PC-9 (cell line): ENCODE data around the gene SPACA5. TPM values are rescaled to one million over a fixed set of nuclear protein-coding genes. Genes with fewer than 3 reads are reported as not detected.

ENCODE experiments used
- BruUV-seq: library from RNA; stranded (reverse); fragments of 400-500 nt; replicated peaks from 2 replicates; lab custom pipeline; 2021; lab: Mats Ljungman, UMichigan
- CTCF ChIA-PET: fragments of 300-600 bp; sonication (Branson Sonifier 250); formaldehyde crosslinking; loops from one replicate; lab custom pipeline; 2022; ENCODE audit warnings: antibody characterized with exemption; lab: Charles Lee
- POLR2A ChIA-PET: fragments of 300-600 bp; sonication (Branson Sonifier 250); formaldehyde crosslinking; loops from one replicate; lab custom pipeline; 2022; ENCODE audit warnings: antibody characterized with exemption; ENCODE audit not compliant: unreplicated experiment; lab: Charles Lee
- DNase-seq, 2 experiments: peaks; one replicate each; pipeline versions ENCODE4 v3.0.0 to v3.0.0-alpha.2; 2015 to 2022; ENCODE audit warnings: mixed read lengths in 1 of 2
- H2AFZ ChIP-seq: fragments of 200-600 bp; sonication (generic); 2 replicates; pipeline ENCODE4 v1.8.1; 2017; ENCODE audit warnings: antibody characterized with exemption
- H3F3A ChIP-seq: fragments of 200-600 bp; sonication (generic); 2 replicates; pipeline ENCODE4 v1.8.1; 2017; ENCODE audit warnings: antibody characterized with exemption, mild to moderate bottlenecking, low read depth; ENCODE audit not compliant: insufficient read depth
- H3K27ac ChIP-seq: fragments of 200-600 bp; sonication (generic); 2 replicates; pipeline ENCODE4 v1.6.1; 2016; ENCODE audit warnings: mixed run types
- H3K27me3 ChIP-seq: fragments of 200-600 bp; sonication (generic); 2 replicates; pipeline ENCODE4 v1.6.1; 2016; ENCODE audit warnings: low read depth, mixed run types; ENCODE audit not compliant: insufficient read depth
- H3K36me3 ChIP-seq: fragments of 200-600 bp; sonication (generic); 2 replicates; pipeline ENCODE4 v1.6.1; 2016; ENCODE audit warnings: low read depth, mixed run types
- H3K4me1 ChIP-seq: fragments of 200-600 bp; sonication (generic); replicated peaks from 2 replicates; pipeline ENCODE4 v1.6.1; 2016; ENCODE audit warnings: mixed run types; ENCODE audit not compliant: insufficient read depth
- H3K4me2 ChIP-seq: fragments of 200-600 bp; sonication (generic); 2 replicates; pipeline ENCODE4 v1.6.1; 2017; ENCODE audit warnings: mixed run types
- H3K4me3 ChIP-seq: fragments of 200-600 bp; sonication (generic); 2 replicates; pipeline ENCODE4 v1.6.1; 2016; ENCODE audit warnings: mixed run types
- H3K79me2 ChIP-seq: fragments of 200-600 bp; sonication (generic); 2 replicates; pipeline ENCODE4 v1.6.1; 2017; ENCODE audit warnings: low read depth, mixed run types
- H3K9me2 ChIP-seq: fragments of 200-600 bp; sonication (generic); 2 replicates; pipeline ENCODE4 v1.8.1; 2017; ENCODE audit warnings: mild to moderate bottlenecking; ENCODE audit not compliant: insufficient read depth
- H3K9me3 ChIP-seq: fragments of 200-600 bp; sonication (generic); 2 replicates; pipeline ENCODE4 v1.8.1; 2016; ENCODE audit warnings: low read depth; ENCODE audit not compliant: insufficient read depth
- H4K20me1 ChIP-seq: fragments of 200-600 bp; sonication (generic); 2 replicates; pipeline ENCODE4 v1.8.1; 2017; ENCODE audit not compliant: insufficient read depth
- CTCF ChIP-seq: fragments of 200-600 bp; sonication (generic); conservative IDR thresholded peaks from 2 replicates; pipeline ENCODE4 v1.6.1; 2017; ENCODE audit warnings: mixed run types, antibody characterized with exemption, mild to moderate bottlenecking, moderate library complexity
- EZH2 ChIP-seq: fragments of 200-600 bp; sonication (generic); IDR thresholded peaks from 2 replicates; pipeline ENCODE4 v1.8.0; 2017; ENCODE audit warnings: antibody characterized with exemption, low read depth
- intact Hi-C: fragments of 100-400 bp; cut with micrococcal nuclease; formaldehyde crosslinking; loops from one replicate; pipeline ENCODE4 v1.10.0; 2022; ENCODE audit not compliant: unreplicated experiment
- total RNA-seq: library from RNA; stranded (reverse); gene quantifications from 2 replicates; pipeline ENCODE4 v1.2.3, GENCODE V29; 2021

The SPACA5 gene
- total RNA-seq, 1 experiment from 2014 or later, result not detected

GRCh38 chrX:48002319-48002718, 4.5 kb upstream of the SPACA5 start:
- TF ChIP-seq CTCF (no peak), EZH2 (no peak)
- Histone ChIP-seq H3F3A (no peaks in the 10 kb centered on the region), H3K4me2 (peak overlapping the region; percentile 55; the same call in 1 of the 2 replicates), H3K4me3 (no peak overlapping the region), H3K9me3 (no peaks in the 10 kb centered on the region), H3K36me3 (no peaks in the 10 kb centered on the region), H4K20me1 (no peaks in the 10 kb centered on the region), H3K79me2 (no peaks in the 10 kb centered on the region), H3K4me1 (no peaks in the 10 kb centered on the region), H2AFZ (no peak overlapping the region), H3K27me3 (no peaks in the 10 kb centered on the region), H3K27ac (no peak overlapping the region), H3K9me2 (no peaks in the 10 kb centered on the region)
- no TSS peak for BruUV-seq
- DNase-seq, result no peak
- ChIA-PET POLR2A (no interaction called here), CTCF (no interaction called here)
- intact Hi-C loops, result no loop called here

- Histone ChIP-seq H3K4me3 (peak overlapping the region; percentile 58; the same call in 1 of the 2 replicates), H3F3A (no peaks in the 10 kb centered on the region), H3K4me2 (peak overlapping the region; percentile 55), H3K4me1 (no peaks in the 10 kb centered on the region), H3K9me3 (no peaks in the 10 kb centered on the region), H3K36me3 (no peaks in the 10 kb centered on the region), H2AFZ (no peak overlapping the region), H3K9me2 (no peaks in the 10 kb centered on the region), H3K27ac (no peak overlapping the region), H3K27me3 (no peaks in the 10 kb centered on the region), H3K79me2 (no peaks in the 10 kb centered on the region), H4K20me1 (no peaks in the 10 kb centered on the region)
- ChIA-PET POLR2A (no interaction called here), CTCF (no interaction called here)
- BruUV-seq, result no TSS peak
- TF ChIP-seq EZH2, result no peak
- TF ChIP-seq CTCF, result no peak
- DNase-seq, result no peak
- intact Hi-C loops, result no loop called here
Measured at GRCh38 chrX:48002929-48003328, 3.9 kb upstream of the SPACA5 start.

DNA sequence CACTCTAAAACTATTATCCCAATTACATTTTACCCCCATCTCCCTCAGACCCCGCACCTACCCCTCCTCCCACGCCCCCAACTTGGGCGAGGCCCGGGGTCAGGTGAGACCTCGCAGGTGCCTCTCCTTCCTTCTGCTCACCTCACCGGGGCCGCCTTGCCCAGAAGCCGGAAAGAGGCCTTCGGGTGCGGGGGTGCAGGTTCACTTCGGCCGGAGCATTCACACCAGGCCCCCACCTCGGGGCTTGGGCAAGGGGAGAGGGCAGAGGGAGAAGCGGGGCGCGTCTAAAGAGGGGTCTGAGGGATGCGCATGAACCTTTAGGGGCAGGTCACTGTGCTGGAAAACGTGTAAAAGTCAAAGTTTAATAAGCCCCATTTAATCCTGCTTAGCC, 3.4 kb upstream of the SPACA5 start:
- DNase-seq, result no peak
- H3K27ac ChIP-seq, result no peak overlapping the region
- no peaks in the 10 kb centered on the region for H4K20me1 ChIP-seq
- H3K9me3 ChIP-seq, result no peaks in the 10 kb centered on the region
- H2AFZ ChIP-seq, result peak overlapping the region; percentile 75
- CTCF ChIA-PET, result no interaction called here
- H3K4me3 ChIP-seq, result peak overlapping the region; percentile 58
- no peaks in the 10 kb centered on the region for H3K9me2 ChIP-seq
- intact Hi-C loops, result no loop called here
- TF ChIP-seq CTCF (no peak), EZH2 (no peak)
- no TSS peak for BruUV-seq
- H3K36me3 ChIP-seq, result no peaks in the 10 kb centered on the region
- POLR2A ChIA-PET, result no interaction called here
- peak overlapping the region; percentile 55 for H3K4me2 ChIP-seq
- H3F3A ChIP-seq, result no peaks in the 10 kb centered on the region
- H3K79me2 ChIP-seq, result no peaks in the 10 kb centered on the region
- H3K27me3 ChIP-seq, result no peaks in the 10 kb centered on the region
- no peaks in the 10 kb centered on the region for H3K4me1 ChIP-seq
